OCI-LY7 (cell line): Measurements from ENCODE around the gene GADD45A.

Experiments used
- CTCF ChIP-seq: fragments of 200-600 bp; sonication (generic); conservative IDR thresholded peaks from 2 replicates; pipeline ENCODE4 v1.5.1; 2014; ENCODE audit warnings: mild to moderate bottlenecking, antibody characterized with exemption, low read length, moderate library complexity, mixed read lengths
- EZH2phosphoT487 ChIP-seq: fragments of 200-600 bp; sonication (generic); IDR thresholded peaks from 2 replicates; pipeline ENCODE4 v1.6.1; 2018; ENCODE audit warnings: low read depth, borderline replicate concordance, mild to moderate bottlenecking, mixed run types, antibody characterized with exemption, low read length, moderate library complexity, mixed read lengths

- TF ChIP-seq CTCF, result peak; percentile 63
- no peak for TF ChIP-seq EZH2phosphoT487
Observed at GRCh38 chr1:67676946-67677345, 8.1 kb upstream of the GADD45A start.
